IPS DF 6.9 (cell line): ENCODE results near the gene COLEC12.

ENCODE experiments used
- DNase-seq: peaks from one replicate; pipeline ENCODE4 v3.0.0-alpha.2; 2013; ENCODE audit warnings: low read depth, low spot score
- H3K27ac ChIP-seq: one replicate; pipeline ENCODE4 v1.5.1; 2013; ENCODE audit warnings: low read length, control low read depth
- H3K27me3 ChIP-seq: 2 replicates; pipeline ENCODE4 v1.6.1; 2013; ENCODE audit warnings: mild to moderate bottlenecking, low read length; ENCODE audit not compliant: control insufficient read depth, insufficient read depth
- H3K36me3 ChIP-seq: 2 replicates; pipeline ENCODE4 v1.6.1; 2013; ENCODE audit warnings: low read length; ENCODE audit not compliant: control insufficient read depth, insufficient read depth
- H3K4me1 ChIP-seq: 2 replicates; pipeline ENCODE4 v1.6.1; 2013; ENCODE audit warnings: low read length; ENCODE audit not compliant: control insufficient read depth, insufficient read depth
- H3K4me3 ChIP-seq: 2 replicates; pipeline ENCODE4 v1.5.1; 2013; ENCODE audit warnings: mild to moderate bottlenecking, low read length
- H3K9me3 ChIP-seq: 2 replicates; pipeline ENCODE4 v1.6.1; 2013; ENCODE audit warnings: low read length, inconsistent platforms; ENCODE audit not compliant: control insufficient read depth, insufficient read depth
- WGBS: extraction: QIAGEN DNeasy Blood & Tissue Kit; methylation state at CpG from one replicate; pipeline ENCODE4 v1.1.7; 2013; ENCODE audit warnings: mixed read lengths, missing lambda C conversion rate; ENCODE audit not compliant: insufficient read length, insufficient coverage; 5-methylcytosine and 5-hydroxymethylcytosine counted together

The COLEC12 gene

DNA sequence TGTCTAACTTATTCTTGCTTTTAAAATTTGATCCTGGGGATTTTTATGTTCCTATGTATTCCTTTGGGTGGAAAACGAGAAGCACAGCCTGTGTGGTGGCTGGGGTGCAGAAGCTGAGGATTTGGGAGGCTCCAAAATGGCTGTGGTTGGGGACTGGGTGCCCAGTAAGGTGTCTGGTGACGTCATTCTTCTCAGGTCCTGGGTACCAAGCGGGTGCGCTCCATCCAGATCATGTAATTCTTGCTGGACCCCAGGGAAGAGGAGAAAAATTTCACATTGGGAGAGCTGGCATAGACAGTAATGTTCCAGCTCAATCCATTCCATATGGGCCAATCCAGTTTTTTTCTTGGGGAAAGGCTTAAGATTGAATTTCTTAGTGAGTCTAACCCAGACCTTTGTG is 171.6 kb downstream of the COLEC12 start:
- Histone ChIP-seq H3K4me3 (no peak overlapping the region), H3K36me3 (no peaks in the 10 kb centered on the region), H3K9me3 (no peaks in the 10 kb centered on the region), H3K27me3 (no peaks in the 10 kb centered on the region), H3K4me1 (no peaks in the 10 kb centered on the region), H3K27ac (no peak overlapping the region)
- no CpG with 5 or more reads among the region's 4 CpGs for WGBS
- no peak for DNase-seq

GRCh38 chr18:326846-327245 is 173.7 kb downstream of the COLEC12 start:
- Histone ChIP-seq H3K36me3 (no peaks in the 10 kb centered on the region), H3K27ac (no peak overlapping the region), H3K27me3 (no peaks in the 10 kb centered on the region), H3K4me1 (no peaks in the 10 kb centered on the region), H3K4me3 (no peak overlapping the region), H3K9me3 (no peaks in the 10 kb centered on the region)
- WGBS = no CpG with 5 or more reads among the region's 1 CpG
- no peak for DNase-seq

GRCh38 chr18:323253-323622 is 177.3 kb downstream of the COLEC12 start:
- Histone ChIP-seq H3K27me3 (no peaks in the 10 kb centered on the region), H3K4me3 (no peak overlapping the region), H3K4me1 (no peaks in the 10 kb centered on the region), H3K36me3 (no peaks in the 10 kb centered on the region), H3K27ac (no peak overlapping the region), H3K9me3 (no peaks in the 10 kb centered on the region)
- no peak for DNase-seq
- no CpG with 5 or more reads among the region's 2 CpGs for WGBS

DNA sequence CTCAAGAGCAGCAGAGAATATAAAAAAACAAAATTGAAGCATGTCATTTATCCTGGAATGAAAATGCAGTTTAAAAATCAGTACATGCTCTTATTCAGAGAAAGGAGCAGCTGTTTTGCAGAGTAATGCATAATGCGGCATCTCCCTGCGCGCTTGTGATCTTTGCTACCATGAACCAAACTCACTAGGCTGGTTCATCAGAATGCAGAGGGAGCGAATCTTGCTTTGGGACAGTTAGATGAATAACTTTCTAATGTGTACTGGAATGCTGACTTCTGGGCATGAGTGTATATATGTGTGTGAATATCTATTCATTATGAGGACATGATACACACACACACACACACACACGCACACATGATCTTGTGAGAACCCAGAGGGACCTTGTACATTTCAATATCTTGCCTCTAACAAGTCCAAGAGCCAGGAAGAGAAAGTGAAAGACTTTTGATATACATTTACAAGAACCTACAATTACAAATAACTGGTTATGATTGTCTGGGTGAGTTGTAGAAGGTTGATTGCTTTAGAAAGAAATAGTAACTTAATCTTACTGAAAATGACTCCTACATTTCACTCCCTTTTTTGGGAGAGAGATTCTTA is 178.5 kb downstream of the COLEC12 start:
- H3K4me1 ChIP-seq = no peaks in the 10 kb centered on the region
- no peaks in the 10 kb centered on the region for H3K27me3 ChIP-seq
- H3K27ac ChIP-seq = no peak overlapping the region
- H3K4me3 ChIP-seq = no peak overlapping the region
- no peaks in the 10 kb centered on the region for H3K36me3 ChIP-seq
- no peak for DNase-seq
- no CpG with 5 or more reads among the region's 5 CpGs for WGBS
- H3K9me3 ChIP-seq = no peaks in the 10 kb centered on the region

DNA sequence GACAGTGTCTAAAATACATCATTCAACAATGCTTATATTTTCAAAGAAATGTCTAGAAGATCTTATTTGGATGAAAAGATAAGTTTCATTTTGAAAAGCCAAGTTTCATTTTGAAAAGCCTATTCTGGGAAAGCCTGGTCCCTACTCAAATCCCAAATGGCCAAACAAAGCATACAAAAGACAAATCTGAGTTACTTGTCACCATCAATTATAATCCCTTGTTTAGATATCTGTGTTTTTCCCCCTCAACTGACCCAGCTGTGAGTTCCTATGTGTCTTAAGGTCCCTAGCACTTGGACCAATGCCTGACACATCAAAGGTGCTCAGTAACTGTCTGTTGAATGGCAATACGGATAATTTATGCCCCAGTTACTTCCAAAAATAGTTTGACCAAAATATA is 180.3 kb downstream of the COLEC12 start:
- H3K4me1 ChIP-seq = no peaks in the 10 kb centered on the region
- no peak overlapping the region for H3K4me3 ChIP-seq
- H3K9me3 ChIP-seq = no peaks in the 10 kb centered on the region
- no peak for DNase-seq
- H3K36me3 ChIP-seq = no peaks in the 10 kb centered on the region
- H3K27me3 ChIP-seq = no peaks in the 10 kb centered on the region
- no peak overlapping the region for H3K27ac ChIP-seq
- WGBS = no CpG with 5 or more reads among the region's 1 CpG

- WGBS = no CpG with 5 or more reads among the region's 5 CpGs
- Histone ChIP-seq H3K36me3 (no peaks in the 10 kb centered on the region), H3K27me3 (no peaks in the 10 kb centered on the region), H3K4me1 (no peaks in the 10 kb centered on the region), H3K9me3 (no peaks in the 10 kb centered on the region), H3K27ac (no peak overlapping the region), H3K4me3 (no peak overlapping the region)
- DNase-seq = no peak
Measured at GRCh38 chr18:319720-320119, 180.8 kb downstream of the COLEC12 start.

- Histone ChIP-seq H3K27me3 (no peaks in the 10 kb centered on the region), H3K9me3 (no peaks in the 10 kb centered on the region), H3K4me3 (no peak overlapping the region), H3K27ac (no peak overlapping the region), H3K36me3 (no peaks in the 10 kb centered on the region), H3K4me1 (no peaks in the 10 kb centered on the region)
- DNase-seq = no peak
- WGBS = no CpG with 5 or more reads among the region's 9 CpGs
Measured at GRCh38 chr18:318791-319291, 181.7 kb downstream of the COLEC12 start.

DNA sequence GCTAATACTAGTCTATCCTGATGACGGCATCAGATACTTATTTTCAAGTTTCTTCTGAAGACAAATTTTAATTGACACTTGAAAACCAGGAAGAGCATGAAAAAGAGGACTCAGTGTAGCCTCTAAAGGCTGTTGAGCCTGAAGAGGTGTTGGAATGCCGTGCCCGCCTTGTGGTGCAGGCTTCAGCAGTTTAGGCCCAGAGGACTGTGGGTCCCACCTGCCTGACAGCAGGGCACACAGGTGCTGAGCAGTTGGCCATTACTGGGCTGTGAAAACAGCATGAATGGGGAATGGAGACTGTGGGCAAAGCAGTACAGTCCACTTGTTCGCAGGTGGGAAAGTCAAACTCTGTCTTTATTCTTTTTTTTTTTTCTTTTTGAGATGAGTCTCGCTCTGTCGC is 182.9 kb downstream of the COLEC12 start:
- DNase-seq = no peak
- WGBS = no CpG with 5 or more reads among the region's 6 CpGs
- Histone ChIP-seq H3K4me1 (no peaks in the 10 kb centered on the region), H3K27me3 (no peaks in the 10 kb centered on the region), H3K36me3 (no peaks in the 10 kb centered on the region), H3K27ac (no peak overlapping the region), H3K4me3 (no peak overlapping the region), H3K9me3 (no peaks in the 10 kb centered on the region)

GRCh38 chr18:316393-316792 is 184.1 kb downstream of the COLEC12 start:
- Histone ChIP-seq H3K27me3 (no peaks in the 10 kb centered on the region), H3K9me3 (no peaks in the 10 kb centered on the region), H3K27ac (no peak overlapping the region), H3K4me1 (no peaks in the 10 kb centered on the region), H3K4me3 (no peak overlapping the region), H3K36me3 (no peaks in the 10 kb centered on the region)
- WGBS = no CpG with 5 or more reads among the region's 8 CpGs
- no peak for DNase-seq

DNA sequence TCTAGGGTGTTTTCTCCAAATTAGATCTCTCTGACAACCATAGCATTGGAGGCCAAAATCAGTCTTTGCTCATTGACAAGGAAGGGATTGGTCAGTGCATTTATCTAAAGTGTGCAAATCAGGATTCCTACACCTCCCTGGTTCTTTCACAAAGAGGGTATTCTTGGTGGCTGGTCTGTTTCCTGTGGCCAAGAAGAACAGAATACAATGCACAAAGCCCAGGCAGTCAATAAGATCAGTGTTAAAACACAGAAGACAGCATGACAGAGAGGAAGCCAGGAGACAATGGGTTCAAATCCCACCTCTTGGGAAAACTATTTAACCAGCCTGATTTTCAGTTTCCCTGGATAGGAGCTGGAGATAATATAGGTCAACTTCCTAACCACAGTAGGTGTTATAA is 186.6 kb downstream of the COLEC12 start:
- Histone ChIP-seq H3K4me3 (no peak overlapping the region), H3K36me3 (no peaks in the 10 kb centered on the region), H3K4me1 (no peaks in the 10 kb centered on the region), H3K27me3 (no peaks in the 10 kb centered on the region), H3K9me3 (no peaks in the 10 kb centered on the region), H3K27ac (no peak overlapping the region)
- DNase-seq = no peak

- H3K36me3 ChIP-seq = no peaks in the 10 kb centered on the region
- H3K4me1 ChIP-seq = no peaks in the 10 kb centered on the region
- no peaks in the 10 kb centered on the region for H3K27me3 ChIP-seq
- DNase-seq = no peak
- H3K9me3 ChIP-seq = no peaks in the 10 kb centered on the region
- no CpG with 5 or more reads among the region's 4 CpGs for WGBS
- no peak overlapping the region for H3K27ac ChIP-seq
- no peak overlapping the region for H3K4me3 ChIP-seq
Measured at GRCh38 chr18:312415-312814, 188.1 kb downstream of the COLEC12 start.
